Spleen (tissue), 7 donors: Measurements from ENCODE around the gene ACAD9.

ENCODE experiments used
- CTCF ChIP-seq, 11 experiments: fragments of 200-600 bp in 7 of 11; fragments of 450-650 bp in 4 of 11; sonication (generic) in 4 of 11; IDR thresholded peaks in 8 of 11; conservative IDR thresholded peaks in 3 of 11; 1 replicate in 7 of 11; 2 replicates in 4 of 11; pipeline versions ENCODE4 v1.4.0 to v1.8.0; 2016 to 2021; ENCODE audit warnings: antibody characterized with exemption in 11 of 11, inconsistent platforms in 4 of 11, mild to moderate bottlenecking in 1 of 11
- POLR2A ChIP-seq, 3 donors: fragments of 450-650 bp; IDR thresholded peaks; one replicate each; pipeline ENCODE4 v1.5.1; 2017; ENCODE audit warnings: antibody characterized with exemption in 3 of 3, mild to moderate bottlenecking in 1 of 3
- POLR2AphosphoS5 ChIP-seq, 3 donors: sonication (generic); formaldehyde crosslinking; IDR thresholded peaks; one replicate each; pipeline ENCODE4 v1.5.1; 2017; ENCODE audit warnings: antibody characterized with exemption in 3 of 3
- donor health status: DM: no; HTN: no; CAD: no; lungs with moderate emphysema.
- donor health status: DM: no; HTN: no; CAD: no.
- donor health status: DM: no; HTN: no; CAD: no.

GRCh38 chr3:128875556-128876120 lies 3.8 kb upstream of the ACAD9 start:
- TF ChIP-seq POLR2A (IDR thresholded peaks at IDR 0.05) (no peak), CTCF (IDR thresholded peaks at IDR 0.05 in 8 of 11, conservative IDR thresholded peaks at IDR 0.05 in 3 of 11) (peak in 10 of 11 experiments; percentile 17 to 70 (median 46)), POLR2AphosphoS5 (IDR thresholded peaks at IDR 0.05) (no peak)
